Panc1 (cell line): Measurements from ENCODE around the gene C20orf141.

ENCODE experiments used
- CTCF ChIP-seq: fragments of 450-650 bp; IDR thresholded peaks from 2 replicates; pipeline ENCODE4 v1.5.1; 2017; ENCODE audit warnings: mild to moderate bottlenecking
- POLR2AphosphoS5 ChIP-seq: IDR thresholded peaks from 2 replicates; pipeline ENCODE4 v1.6.1; 2012; ENCODE audit warnings: mild to moderate bottlenecking, low read depth, low read length, moderate library complexity
- SIN3A ChIP-seq: IDR thresholded peaks from 2 replicates; pipeline ENCODE4 v1.6.1; 2012; ENCODE audit warnings: low read depth, mild to moderate bottlenecking, low read length, moderate library complexity, borderline replicate concordance; ENCODE audit not compliant: insufficient read depth
- TF ChIP-seq, protein P1 (sequence below), 2 experiments: IDR thresholded peaks; 2 replicates each; pipeline ENCODE4 v1.6.1; 2011 to 2012; ENCODE audit warnings: low read depth in 2 of 2, control low read depth in 1 of 2, low read length in 1 of 2, mild to moderate bottlenecking in 1 of 2, moderate library complexity in 1 of 2; ENCODE audit not compliant: insufficient read depth in 1 of 2

DNA sequence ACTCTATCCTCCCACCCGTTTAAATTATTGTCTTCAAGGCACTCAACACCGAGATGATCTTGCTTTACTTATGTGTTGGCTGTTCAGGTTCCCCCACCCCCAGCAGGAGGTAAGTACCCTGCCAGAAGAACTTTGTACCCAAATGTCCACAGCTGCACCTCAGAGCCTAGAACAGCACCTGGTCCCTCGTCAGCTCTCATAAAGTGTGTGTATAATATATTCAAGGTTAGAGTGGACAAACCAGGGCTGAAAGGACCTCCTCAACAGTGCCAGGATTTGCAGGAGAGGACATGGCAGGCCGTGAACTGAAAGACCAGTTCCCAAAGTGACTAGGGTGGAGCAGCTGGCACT lies 8.5 kb upstream of the C20orf141 start:
- TF ChIP-seq POLR2AphosphoS5 (no peak), CTCF (no peak), SIN3A (no peak)
- TF ChIP-seq, protein P1, sequence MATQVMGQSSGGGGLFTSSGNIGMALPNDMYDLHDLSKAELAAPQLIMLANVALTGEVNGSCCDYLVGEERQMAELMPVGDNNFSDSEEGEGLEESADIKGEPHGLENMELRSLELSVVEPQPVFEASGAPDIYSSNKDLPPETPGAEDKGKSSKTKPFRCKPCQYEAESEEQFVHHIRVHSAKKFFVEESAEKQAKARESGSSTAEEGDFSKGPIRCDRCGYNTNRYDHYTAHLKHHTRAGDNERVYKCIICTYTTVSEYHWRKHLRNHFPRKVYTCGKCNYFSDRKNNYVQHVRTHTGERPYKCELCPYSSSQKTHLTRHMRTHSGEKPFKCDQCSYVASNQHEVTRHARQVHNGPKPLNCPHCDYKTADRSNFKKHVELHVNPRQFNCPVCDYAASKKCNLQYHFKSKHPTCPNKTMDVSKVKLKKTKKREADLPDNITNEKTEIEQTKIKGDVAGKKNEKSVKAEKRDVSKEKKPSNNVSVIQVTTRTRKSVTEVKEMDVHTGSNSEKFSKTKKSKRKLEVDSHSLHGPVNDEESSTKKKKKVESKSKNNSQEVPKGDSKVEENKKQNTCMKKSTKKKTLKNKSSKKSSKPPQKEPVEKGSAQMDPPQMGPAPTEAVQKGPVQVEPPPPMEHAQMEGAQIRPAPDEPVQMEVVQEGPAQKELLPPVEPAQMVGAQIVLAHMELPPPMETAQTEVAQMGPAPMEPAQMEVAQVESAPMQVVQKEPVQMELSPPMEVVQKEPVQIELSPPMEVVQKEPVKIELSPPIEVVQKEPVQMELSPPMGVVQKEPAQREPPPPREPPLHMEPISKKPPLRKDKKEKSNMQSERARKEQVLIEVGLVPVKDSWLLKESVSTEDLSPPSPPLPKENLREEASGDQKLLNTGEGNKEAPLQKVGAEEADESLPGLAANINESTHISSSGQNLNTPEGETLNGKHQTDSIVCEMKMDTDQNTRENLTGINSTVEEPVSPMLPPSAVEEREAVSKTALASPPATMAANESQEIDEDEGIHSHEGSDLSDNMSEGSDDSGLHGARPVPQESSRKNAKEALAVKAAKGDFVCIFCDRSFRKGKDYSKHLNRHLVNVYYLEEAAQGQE (IDR thresholded peaks at IDR 0.05; ENCODE audit: insufficient read depth in 1 of 2, low read depth in 2 of 2, low read length in 1 of 2), result no peak
